ENCODE measurements around the gene SEL1L3.

- TF ChIP-seq, protein P1, sequence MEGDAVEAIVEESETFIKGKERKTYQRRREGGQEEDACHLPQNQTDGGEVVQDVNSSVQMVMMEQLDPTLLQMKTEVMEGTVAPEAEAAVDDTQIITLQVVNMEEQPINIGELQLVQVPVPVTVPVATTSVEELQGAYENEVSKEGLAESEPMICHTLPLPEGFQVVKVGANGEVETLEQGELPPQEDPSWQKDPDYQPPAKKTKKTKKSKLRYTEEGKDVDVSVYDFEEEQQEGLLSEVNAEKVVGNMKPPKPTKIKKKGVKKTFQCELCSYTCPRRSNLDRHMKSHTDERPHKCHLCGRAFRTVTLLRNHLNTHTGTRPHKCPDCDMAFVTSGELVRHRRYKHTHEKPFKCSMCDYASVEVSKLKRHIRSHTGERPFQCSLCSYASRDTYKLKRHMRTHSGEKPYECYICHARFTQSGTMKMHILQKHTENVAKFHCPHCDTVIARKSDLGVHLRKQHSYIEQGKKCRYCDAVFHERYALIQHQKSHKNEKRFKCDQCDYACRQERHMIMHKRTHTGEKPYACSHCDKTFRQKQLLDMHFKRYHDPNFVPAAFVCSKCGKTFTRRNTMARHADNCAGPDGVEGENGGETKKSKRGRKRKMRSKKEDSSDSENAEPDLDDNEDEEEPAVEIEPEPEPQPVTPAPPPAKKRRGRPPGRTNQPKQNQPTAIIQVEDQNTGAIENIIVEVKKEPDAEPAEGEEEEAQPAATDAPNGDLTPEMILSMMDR (IDR thresholded peaks at IDR 0.05; ENCODE audit: borderline replicate concordance, extremely low read depth, low read length, poor library complexity, severe bottlenecking), result no peak
- no peak for TF ChIP-seq EZH2 (IDR thresholded peaks at IDR 0.05; ENCODE audit: borderline replicate concordance, low read depth, low read length, severe bottlenecking)
These were observed 20.8 kb upstream of the SEL1L3 start for GRCh38 chr4:25883565-25883964.
